GM18505 (cell line): ENCODE measurements around the gene FAM184B.

Source experiments
- ATAC-seq: cut with Tn5 transposase; IDR thresholded peaks from one replicate; pipeline ENCODE4 v1.9.1; 2021; ENCODE audit not compliant: unreplicated experiment
- POLR2A ChIP-seq: IDR thresholded peaks from 4 replicates; pipeline ENCODE4 v1.6.1; 2011; ENCODE audit warnings: borderline replicate concordance; ENCODE audit not compliant: insufficient read depth, insufficient read length; ENCODE audit errors: extremely low read depth

FAM184B gene

DNA sequence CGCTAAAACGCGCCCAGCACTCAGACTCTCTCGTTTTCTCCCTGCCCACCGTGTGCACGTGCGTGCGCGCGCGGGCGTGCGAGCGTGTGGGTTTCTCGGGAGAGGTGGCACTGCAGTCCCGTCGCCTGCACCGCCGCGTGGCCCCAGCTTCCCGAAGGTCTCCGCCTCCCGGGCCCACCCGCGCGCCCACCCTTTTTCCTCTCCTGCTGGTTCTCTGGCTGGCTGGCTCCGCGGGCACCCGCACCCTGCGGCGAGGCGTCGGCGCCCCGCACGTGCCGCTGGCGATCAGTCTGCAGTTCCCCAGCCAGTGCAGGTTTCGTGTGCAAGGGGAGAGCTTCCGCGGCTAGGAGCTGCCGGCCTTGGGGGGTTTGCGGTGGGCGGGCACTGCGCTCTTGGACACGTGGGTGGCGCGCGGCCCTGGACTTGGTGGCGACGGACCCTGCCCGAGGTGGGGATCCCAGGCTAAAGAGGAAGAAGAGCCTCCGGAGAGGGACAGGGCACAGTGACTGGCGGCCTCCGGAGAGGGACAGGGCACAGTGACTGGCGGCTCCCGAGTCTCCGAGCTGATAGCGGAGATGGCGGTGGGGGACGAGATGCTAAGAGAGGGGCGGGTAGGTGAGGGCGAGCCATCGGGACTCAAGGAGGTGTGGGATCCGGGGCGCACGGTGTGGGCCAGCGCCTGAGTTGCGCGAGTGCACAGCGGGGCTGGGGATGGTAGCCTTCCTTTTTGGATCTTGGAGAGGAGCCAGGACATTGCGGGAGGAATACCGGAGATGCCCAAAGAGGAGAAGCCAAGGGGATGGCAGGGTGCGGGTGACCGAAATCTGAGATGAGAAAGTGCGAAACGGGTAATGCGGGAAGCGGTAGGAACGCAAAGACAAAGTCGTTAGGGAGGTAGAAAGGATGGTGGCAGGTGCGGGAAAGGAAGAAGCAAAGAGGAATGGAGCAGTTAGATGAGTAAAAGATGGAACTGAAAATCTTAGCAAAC, at the start of gene FAM184B:
TSS of gene FAM184B (minus strand) at position 322 of the 988 bp plus-strand sequence. CDS start 322 bp downstream, outside the sequence.
- ATAC-seq, result no peak
- TF ChIP-seq POLR2A, result no peak

DNA sequence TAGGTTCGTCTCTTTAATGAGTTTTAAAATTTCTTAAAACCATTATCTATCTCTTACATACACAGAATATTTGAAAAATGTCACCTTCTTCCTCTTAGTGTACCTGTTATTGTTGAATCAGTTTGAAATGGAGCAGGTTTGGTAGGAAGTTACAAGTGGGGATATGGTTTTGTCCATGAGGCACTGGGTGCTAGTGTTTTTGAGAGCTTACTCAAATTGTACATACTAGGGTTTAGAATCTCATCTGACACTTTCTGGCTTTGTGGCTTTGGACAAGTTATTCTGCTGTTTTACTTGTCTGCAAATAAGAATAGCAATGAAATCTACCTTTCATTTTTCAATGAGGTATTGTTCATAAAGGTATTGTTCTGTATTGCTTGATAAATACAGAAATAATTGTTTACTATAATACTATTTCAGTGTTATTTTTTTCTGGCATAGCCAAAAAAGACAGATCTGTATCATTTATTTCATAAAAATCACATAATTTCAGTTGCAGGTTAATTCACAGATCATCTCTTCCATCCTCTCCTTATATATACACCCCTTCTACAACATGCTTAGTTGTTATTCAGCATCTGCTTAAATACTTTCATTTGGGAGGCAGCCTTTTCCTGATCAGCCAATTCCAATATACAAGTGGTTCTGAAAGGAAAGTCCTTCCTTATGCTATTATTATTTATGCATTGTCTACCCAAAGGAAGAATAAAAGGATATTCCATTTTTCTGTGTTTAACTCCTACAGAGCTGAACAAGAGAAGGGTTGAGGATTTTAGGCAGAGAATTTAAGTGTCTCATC, 42.6 kb upstream of the FAM184B start:
- TF ChIP-seq POLR2A, result no peak
- no peak for ATAC-seq

DNA sequence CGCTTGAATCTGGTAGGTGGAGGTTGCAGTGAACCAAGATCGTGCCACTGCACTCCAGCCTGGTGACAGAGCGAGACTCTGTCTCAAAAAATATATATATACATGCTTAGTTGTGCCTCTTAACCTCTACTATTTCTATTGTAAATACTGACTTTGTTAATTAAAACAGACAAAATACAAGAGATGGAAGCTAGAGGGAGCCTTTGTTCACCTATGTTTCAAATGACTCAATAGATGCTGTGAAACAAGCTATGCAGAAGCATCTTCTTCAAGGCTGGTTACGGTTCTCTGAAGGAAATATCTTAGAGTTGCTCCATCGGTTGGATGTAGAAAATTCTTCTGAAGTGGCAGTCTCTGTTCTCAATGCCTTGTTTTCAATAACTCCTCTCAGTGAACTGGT, 35.6 kb upstream of the FAM184B start:
- no peak for TF ChIP-seq POLR2A
- ATAC-seq, result peak; percentile 91

DNA sequence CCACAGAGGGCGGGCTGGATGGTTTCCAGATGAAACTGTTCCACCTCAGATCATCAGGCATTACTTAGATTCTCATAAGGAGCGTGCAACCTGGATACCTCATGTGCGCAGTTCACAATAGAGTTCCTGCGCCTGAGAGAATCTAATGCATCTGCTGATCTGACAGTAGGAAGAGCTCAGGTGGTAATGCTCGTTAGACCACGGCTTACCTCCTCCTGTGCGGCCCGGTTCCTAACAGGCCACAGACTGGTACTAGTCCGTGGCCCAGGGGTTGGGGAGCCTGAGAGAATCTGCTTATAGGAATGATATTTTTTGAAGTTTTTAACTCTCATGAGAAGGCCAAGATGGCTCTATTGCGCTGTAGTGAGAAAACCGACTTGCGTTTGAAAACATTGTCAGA, 34.7 kb upstream of the FAM184B start:
- TF ChIP-seq POLR2A, result no peak
- no peak for ATAC-seq

DNA sequence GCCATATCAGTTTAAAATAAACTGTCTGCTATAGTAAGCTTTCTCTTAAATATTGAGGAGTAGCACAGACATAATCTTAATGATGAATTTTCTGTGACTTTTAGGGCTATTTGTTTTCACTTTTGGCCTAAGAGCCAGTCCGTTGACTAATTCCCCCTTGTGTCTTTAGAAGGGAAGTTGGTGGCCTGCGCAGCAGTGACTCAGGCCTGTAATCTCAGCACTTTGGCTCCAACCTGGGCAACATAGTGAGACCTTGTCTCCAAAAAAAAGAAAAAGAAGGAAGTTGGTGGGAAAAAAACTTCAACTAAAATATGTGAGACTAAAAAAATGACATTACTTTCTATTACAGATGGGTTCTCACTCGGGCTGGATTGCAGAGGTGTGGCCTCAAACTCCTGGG, 32.7 kb upstream of the FAM184B start:
- no peak for TF ChIP-seq POLR2A
- no peak for ATAC-seq

DNA sequence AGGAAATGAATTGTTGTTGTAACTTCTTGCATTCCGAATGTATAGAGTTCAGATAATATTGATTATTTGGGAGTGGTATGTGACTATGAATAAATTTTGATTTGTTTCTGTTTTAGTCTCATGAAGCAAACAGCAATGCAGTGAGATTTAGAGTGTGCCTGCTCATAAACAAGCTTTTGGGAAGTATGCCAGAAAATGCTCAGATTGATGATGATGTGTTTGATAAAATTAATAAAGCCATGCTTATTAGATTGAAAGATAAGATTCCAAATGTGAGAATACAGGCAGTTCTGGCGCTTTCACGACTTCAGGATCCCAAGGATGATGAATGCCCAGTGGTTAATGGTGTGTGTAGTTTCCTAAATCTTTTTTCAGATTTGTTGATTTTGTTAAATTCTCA, 31.4 kb upstream of the FAM184B start:
- ATAC-seq, result no peak
- TF ChIP-seq POLR2A, result no peak

DNA sequence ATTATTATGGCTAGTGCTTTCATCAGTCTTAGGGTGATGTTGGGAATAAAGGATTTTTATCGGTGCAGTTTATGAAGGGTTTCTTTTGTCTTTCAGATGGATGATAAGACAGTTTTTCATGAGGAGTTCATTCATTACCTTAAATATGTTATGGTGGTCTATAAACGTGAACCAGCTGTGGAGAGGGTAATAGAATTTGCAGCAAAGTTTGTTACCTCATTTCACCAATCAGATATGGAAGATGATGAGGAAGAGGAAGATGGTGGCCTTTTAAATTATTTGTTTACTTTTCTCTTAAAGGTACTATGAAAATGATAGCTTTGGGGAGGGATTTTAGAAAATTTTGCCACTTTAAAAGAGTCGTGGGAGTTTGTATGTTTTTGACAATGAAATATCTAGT, 30.7 kb upstream of the FAM184B start:
- ATAC-seq, result no peak
- no peak for TF ChIP-seq POLR2A

DNA sequence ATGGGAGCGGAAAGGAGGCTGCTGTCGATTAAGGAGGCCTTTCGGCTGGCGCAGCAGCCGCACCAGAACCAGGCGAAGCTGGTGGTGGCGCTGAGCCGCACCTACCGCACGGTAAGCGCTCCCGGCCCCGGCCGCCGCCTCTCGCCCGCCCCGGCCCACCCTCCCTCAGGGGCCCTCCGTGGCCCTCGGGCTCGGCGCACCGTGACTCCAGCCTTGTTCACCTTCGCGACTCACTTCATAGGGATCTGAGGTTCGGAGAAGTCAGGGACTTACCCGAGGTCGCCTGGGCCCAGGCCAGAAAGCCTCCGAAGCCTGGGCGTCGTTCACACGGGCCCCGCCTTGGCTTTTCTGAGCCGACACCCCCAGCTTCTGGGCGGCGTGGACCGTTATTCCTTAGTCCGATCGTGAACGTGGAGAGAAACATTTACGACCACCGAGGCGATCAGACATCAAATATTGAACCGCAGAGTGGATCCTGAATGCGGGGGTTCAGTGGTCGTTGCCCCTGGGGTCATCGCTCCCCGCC, 29.7 kb upstream of the FAM184B start:
- TF ChIP-seq POLR2A, result no peak
- peak; percentile 30 for ATAC-seq

DNA sequence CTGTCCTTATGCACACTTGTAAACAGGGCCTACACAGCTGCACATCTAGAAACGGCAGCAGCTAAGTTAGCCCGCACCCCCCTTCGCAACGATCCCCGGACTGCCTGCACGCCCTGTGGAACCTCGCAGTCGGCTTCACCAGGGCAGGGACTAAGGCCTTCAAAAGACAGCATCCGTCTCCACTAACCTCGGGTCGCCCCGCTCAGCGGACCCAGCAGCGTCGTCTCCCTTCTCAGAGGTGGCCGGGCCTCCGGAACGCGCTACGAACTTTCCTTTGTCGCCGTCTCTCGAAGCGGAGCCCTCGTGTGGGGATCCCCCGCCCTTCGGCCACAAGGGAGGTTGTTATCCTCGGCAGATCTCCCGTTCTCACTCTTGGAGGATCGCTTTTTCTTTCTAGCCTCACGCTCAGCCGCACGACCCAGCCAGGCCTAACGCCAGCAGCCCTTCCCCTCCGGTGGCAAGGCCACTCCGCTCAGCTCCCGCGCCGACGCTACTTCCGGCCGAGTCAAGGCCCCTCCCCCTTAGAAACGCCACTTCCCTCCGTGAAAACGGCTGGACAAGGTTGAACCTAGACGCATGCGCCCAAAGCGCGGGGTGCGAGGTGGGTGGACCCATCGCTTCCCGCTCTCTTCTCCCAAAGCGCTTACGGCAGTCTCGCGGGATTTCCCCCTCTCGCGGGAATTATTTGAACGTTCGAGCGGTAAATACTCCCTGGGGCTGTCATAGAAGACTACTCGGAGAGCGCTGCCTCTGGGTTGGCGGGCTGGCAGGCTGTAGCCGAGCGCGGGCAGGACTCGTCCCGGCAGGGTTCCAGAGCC, 29.0 kb upstream of the FAM184B start, which contains the start of the genes DCAF16 and NCAPG:
TSS of gene DCAF16 (minus strand) at position 498 of the 818 bp plus-strand sequence. CDS start 6,616 bp downstream, outside the sequence.
TSS of gene NCAPG (plus strand) at position 720 of the 818 bp plus-strand sequence. CDS start 99 bp downstream, outside the sequence.
- ATAC-seq, result peak; percentile 87
- TF ChIP-seq POLR2A, result peak; percentile 91

DNA sequence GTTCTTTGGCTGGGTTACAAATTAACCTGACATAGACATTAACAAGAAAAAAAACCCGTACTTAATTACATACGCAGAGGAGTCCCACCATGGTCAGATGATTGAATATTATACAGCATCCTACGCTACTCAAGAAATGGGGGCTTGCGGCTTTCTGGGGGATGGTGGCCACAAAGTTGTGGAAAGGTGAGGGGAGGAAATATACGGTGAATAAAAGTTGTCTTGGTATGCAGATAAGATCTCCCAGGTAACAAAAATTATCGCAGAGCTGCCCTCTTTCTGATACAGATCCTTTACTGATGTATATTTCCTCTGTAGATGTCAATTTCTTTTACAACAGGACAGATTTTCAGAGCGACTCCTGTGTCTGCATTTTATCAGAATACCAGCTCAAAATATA, 28.2 kb upstream of the FAM184B start:
- TF ChIP-seq POLR2A, result no peak
- ATAC-seq, result no peak

DNA sequence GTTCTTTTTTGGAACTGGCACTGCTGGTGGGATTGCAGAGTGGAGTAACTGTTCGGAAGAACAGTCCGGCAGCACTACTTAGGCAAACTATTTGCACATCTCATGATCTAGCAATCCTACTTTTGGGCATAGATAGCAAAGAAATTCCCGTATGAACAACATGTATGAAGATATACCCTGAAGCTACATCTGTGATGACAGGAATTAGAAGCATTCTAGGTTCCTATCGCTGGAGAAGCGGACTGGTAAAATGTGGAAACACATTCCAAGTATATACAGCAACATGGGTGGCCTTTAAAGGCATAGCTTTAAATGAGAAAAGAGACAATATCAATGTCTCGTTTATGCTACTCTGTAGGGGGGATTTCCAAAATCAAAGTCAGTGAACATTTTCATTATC, 26.0 kb upstream of the FAM184B start:
- ATAC-seq, result no peak
- TF ChIP-seq POLR2A, result no peak

DNA sequence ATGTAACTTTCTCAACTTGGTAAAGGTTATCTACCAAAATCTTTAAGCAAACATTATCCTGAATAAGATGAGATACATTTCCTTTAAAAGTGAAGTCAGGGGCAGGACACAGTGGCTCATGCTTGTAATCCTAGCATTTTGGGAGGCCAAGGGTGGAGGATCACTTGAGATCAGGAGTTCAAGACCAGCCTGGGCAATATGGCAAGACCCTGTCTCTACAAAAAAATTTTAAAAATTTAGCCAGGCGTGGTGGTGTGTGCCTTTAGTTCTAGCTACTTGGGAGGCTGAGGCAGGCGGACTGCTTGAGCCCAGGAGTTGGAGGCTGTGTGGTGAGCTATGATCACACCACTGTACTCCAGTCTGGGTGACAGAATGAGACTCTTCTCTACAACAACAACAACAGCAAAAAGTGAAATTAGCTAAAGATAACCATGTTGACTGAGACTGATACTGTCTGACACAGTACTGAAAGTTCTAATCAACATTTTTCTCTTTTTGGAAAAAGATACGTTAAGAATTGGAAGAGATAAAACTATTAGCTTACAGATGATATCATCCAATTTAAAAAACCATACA, 24.2 kb upstream of the FAM184B start:
- no peak for TF ChIP-seq POLR2A
- ATAC-seq, result no peak
